GM12874 (cell line): ENCODE data around the gene DIAPH1.

Experiments used
- TF ChIP-seq, protein P1 (sequence below): IDR thresholded peaks from 2 replicates; pipeline ENCODE4 v1.5.1; 2011; ENCODE audit warnings: low read depth, mild to moderate bottlenecking, control low read depth, low read length, moderate library complexity; ENCODE audit not compliant: insufficient read depth

DIAPH1 gene

DNA sequence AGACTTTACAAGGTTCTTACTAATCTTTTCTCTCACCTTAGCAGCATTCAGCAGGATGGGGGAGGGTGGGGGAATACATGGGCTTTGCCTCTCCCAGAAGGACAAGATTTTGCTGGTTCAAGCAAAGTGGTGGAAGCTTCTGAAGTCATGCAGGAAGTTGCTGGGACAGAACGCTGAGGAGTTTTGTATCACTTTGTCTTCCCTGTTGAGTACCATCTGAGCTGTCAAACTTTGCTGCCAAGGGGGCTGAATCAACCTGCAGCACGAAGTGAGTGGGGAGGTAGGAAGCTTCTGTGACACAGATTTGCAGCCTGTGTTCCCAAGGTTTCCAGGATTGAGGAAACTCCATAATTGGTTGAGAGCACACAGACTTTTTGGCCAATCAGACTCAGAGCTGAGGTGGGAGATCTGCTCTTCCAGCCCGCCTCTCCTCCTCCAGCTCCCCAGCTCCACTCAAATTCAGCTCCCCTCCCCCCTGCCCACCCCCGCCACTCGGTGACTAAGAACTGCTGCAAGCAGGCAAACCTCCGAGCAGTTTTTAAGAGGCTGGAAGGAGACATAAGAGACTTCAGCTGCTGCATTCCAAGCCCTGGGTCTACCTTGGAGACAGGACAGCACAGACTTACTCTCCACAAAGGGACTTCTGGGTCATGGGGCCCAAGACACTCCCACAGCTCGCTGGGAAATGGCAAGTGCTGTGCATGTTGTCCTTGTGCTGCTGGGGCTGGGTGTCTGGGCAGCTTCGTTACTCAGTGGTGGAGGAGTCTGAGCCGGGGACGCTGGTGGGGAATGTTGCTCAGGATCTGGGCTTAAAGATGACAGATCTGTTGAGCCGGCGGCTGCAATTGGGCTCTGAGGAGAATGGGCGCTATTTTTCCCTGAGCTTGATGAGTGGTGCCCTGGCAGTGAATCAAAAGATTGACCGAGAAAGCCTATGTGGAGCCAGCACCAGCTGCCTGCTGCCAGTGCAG lies 129.9 kb downstream of the DIAPH1 start, which contains the start of gene PCDHGC5:
TSS of gene PCDHGC5 (plus strand) at position 491 of the 971 bp plus-strand sequence. CDS start at position 651, 160 bp downstream.
- TF ChIP-seq, protein P1, sequence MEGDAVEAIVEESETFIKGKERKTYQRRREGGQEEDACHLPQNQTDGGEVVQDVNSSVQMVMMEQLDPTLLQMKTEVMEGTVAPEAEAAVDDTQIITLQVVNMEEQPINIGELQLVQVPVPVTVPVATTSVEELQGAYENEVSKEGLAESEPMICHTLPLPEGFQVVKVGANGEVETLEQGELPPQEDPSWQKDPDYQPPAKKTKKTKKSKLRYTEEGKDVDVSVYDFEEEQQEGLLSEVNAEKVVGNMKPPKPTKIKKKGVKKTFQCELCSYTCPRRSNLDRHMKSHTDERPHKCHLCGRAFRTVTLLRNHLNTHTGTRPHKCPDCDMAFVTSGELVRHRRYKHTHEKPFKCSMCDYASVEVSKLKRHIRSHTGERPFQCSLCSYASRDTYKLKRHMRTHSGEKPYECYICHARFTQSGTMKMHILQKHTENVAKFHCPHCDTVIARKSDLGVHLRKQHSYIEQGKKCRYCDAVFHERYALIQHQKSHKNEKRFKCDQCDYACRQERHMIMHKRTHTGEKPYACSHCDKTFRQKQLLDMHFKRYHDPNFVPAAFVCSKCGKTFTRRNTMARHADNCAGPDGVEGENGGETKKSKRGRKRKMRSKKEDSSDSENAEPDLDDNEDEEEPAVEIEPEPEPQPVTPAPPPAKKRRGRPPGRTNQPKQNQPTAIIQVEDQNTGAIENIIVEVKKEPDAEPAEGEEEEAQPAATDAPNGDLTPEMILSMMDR: no peak

GRCh38 chr5:141487131-141487530 lies 131.7 kb downstream of the DIAPH1 start:
- TF ChIP-seq, protein P1: no peak

- TF ChIP-seq, protein P1: no peak
Observed at GRCh38 chr5:141486091-141486490, 132.7 kb downstream of the DIAPH1 start.

- TF ChIP-seq, protein P1: no peak
Observed at GRCh38 chr5:141485321-141486055, 133.3 kb downstream of the DIAPH1 start.

- TF ChIP-seq, protein P1: no peak
Observed at GRCh38 chr5:141484641-141485311, 134.0 kb downstream of the DIAPH1 start, which contains the start of gene PCDHGC4. TSS of gene PCDHGC4 (plus strand) at chr5:141485030. CDS start at chr5:141485174, 144 bp downstream.

DNA sequence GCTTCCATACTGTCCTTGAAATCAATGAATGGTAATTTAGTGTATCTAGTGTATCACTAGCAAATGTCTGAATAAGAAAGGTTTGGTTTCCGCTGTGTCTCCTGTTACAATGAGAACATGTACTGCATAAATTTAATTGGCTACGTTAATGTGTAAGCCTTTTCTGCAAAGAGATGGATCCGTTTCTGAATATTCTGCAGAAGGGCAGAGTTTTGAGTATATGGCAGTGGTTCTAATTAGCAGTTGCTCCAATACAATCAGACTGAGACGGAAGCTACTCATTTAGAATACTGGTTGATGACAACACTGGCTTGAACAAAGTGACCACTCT lies 134.5 kb downstream of the DIAPH1 start:
- TF ChIP-seq, protein P1: no peak

DNA sequence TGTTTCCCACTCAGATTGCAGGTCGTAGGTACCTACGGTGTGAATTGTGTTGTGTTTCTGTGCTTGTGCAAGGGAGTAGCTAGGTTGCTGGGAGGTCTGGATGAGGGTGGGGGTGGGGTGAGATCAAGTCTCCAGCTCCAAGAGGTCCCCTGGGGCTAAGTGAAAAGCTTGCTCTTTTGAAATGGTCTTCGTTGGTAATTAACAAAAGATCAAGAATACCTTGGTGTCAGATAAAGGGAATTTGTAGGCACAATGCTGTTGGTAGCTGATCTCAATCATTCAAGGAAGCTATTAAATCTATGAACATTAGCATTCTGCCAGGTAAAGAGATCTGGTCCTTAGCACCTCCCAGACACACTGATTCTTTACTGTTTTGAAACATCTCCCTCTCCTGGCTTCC lies 134.9 kb downstream of the DIAPH1 start:
- TF ChIP-seq, protein P1: no peak
